ENCODE results near the gene PACSIN1.

PACSIN1 gene

DNA sequence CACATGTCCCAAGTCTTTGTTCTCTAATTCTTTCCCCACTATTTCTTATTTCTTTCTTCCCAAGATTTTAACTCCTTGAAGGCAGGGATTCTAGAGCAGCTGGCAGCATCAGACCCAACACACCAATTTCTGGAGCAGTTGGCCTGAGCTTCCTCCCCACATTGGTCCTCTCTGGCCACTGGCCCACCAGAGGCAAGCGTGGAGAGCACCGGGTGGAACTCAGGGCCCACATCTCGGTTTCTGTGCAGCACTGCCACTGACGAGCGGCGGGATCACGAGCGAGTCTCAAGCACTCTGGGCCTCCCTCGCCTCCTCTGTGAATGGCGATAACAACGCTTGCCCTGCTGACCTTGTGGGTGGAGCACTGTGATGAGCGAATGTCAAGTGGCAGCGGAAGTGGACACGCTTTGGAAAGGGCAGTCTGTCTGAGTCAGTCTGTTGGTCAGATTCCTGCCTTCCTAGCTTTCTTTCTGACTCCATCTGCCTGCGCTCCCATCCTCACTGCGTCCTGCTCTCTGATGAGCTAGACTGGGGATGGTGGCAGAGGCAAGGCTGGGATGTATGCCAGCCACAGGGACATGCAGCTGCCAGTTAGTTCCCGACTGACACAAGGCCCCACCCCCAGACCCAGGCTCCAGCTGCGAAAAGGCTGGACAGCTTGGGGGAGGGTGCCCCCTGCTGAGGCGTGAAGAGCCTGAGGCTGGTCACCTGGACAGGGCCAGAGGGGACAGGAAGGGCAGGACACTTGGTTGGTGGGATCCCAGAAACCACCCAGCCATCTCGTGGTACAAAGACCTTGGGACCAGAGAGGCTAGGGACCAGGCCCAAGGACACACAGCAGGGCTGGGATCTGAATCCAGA, 94.7 kb downstream of the PACSIN1 start:
- TF ChIP-seq, protein P1, sequence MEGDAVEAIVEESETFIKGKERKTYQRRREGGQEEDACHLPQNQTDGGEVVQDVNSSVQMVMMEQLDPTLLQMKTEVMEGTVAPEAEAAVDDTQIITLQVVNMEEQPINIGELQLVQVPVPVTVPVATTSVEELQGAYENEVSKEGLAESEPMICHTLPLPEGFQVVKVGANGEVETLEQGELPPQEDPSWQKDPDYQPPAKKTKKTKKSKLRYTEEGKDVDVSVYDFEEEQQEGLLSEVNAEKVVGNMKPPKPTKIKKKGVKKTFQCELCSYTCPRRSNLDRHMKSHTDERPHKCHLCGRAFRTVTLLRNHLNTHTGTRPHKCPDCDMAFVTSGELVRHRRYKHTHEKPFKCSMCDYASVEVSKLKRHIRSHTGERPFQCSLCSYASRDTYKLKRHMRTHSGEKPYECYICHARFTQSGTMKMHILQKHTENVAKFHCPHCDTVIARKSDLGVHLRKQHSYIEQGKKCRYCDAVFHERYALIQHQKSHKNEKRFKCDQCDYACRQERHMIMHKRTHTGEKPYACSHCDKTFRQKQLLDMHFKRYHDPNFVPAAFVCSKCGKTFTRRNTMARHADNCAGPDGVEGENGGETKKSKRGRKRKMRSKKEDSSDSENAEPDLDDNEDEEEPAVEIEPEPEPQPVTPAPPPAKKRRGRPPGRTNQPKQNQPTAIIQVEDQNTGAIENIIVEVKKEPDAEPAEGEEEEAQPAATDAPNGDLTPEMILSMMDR (IDR thresholded peaks at IDR 0.05; ENCODE audit: extremely low read depth, missing control alignments), result no peak
- no peak for DNase-seq (ENCODE audit: low spot score)

DNA sequence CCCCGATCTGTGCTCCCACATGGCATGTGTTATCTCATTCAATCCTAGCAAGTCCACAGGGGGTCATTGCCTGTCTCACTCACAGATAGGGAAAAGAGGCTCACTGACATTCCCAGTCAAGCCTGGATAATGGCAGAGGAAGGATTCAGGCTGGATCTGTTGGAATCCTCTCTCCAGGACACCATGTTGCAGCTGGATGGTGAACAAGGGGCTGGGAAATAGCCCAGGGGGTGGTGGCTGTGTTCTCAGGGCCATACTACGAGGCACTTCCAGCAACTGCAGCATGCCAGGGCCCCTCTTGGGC, 95.3 kb downstream of the PACSIN1 start:
- TF ChIP-seq, protein P1 (IDR thresholded peaks at IDR 0.05; ENCODE audit: extremely low read depth, missing control alignments), result no peak
- DNase-seq (ENCODE audit: low spot score), result no peak

DNA sequence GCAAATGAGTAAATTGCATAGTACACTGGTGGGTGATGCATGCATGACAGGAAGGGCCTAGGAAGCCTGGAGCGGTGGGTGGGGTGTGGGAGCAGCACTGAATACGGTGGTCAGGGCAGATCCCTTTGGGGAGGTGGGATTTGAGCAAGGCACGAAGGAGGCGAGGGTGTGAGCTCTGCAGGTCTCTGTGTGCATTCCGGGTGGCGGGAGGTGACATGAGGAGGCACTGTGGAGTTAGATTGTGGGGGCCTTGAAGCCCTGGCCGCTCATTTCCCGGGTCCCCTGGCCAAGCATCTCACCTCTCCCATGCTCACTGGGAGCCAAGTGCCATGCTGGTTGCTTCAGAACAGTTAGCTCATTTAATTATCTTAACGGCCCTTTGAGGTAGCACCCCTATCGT, 96.5 kb downstream of the PACSIN1 start:
- TF ChIP-seq, protein P1 (IDR thresholded peaks at IDR 0.05; ENCODE audit: extremely low read depth, missing control alignments), result no peak
- no peak for DNase-seq (ENCODE audit: low spot score)

DNA sequence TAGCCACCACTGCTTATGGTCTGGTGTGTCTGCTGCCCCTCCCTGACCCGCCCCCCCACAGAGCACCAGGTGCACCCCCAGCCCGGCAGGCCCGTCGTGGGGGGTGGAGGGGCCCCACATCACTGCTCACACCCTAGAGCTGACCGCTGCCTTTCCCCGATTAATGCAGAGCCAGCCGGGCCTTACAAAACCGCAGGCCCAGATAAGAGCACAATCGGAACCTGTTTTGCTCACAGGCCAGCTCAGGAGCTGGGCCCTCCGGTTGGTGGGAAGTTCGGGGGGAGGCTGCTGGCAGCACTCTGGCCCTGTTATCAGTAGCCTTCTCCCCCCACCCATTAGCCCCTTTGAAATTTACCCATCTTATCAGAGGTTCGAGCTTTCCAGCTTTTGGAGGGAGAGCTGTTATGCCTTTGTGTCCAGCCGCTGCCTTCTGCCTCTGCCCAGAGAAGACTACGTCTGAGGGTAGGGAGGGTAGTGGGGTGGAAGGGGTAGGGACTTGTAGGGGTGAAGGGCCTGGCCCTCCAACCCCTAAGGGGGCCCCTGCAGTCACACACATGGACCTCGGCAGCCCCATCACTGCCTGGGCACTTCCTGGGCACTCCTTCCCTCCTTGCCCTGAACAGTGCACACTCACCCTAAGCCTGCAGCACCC, 97.1 kb downstream of the PACSIN1 start:
- no peak for DNase-seq (ENCODE audit: low spot score)
- TF ChIP-seq, protein P1 (IDR thresholded peaks at IDR 0.05; ENCODE audit: extremely low read depth, missing control alignments), result no peak

DNA sequence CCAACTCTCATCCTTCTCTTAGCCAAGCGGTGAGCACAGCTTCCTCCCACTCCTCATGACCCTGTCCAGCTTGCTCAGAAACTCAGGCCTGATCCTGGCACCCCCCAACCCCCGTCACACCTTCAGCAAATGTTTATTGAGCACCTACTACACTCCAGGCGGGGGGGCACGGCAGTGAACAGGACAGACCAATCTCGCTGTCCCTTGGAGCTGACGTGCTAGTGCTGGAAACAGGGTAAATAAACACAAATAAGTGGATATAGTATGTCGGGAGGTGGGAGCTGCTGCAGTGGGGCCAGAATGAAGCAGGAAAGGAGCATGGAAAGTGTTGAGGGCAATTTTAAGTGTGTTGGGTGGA, 97.6 kb downstream of the PACSIN1 start:
- DNase-seq (ENCODE audit: low spot score), result no peak
- TF ChIP-seq, protein P1 (IDR thresholded peaks at IDR 0.05; ENCODE audit: extremely low read depth, missing control alignments), result no peak

DNA sequence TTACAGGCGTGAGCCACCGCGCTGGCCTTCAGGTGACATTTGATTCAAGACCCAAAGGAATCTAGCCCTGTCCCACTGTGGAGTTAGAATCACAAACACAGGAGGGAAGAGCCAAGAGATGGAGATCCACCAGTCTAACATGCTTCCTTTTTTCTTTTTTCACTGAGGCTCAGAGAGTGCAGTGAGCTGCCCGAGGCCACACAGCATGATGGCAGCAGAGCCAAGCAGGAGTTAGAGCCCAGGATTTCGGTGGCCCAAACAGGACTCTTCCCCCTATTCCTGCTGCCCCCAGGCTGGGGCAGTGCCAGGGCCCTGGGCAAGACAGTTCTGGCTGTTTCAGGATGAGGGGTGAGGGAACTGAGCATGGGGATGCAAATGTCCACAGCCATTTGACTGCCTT, 98.3 kb downstream of the PACSIN1 start:
- TF ChIP-seq, protein P1 (IDR thresholded peaks at IDR 0.05; ENCODE audit: extremely low read depth, missing control alignments), result no peak
- DNase-seq (ENCODE audit: low spot score), result no peak

DNA sequence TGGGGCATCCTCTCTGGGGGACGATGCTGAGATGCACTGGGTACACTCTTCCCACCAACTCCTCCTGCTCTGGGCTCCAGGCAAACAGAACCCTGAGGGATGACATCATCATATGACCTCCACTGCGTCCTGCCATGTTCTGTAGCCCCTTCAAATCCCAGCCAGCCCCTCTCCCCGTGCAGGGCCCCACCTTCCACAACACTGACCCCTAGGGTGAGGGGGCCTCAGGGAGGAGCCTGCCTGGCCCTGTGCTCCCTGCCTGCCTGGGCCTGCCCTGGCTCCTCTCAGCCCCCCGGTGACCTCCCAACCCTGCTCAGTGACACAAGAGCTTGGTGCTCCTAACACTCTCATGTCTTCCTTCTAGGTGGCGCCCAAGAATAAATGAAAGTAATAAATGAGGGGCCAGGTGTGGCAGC, 99.9 kb downstream of the PACSIN1 start:
- DNase-seq (ENCODE audit: low spot score), result no peak
- TF ChIP-seq, protein P1 (IDR thresholded peaks at IDR 0.05; ENCODE audit: extremely low read depth, missing control alignments), result no peak

Measured in GM20000 (cell line).